ENCODE measurements around the gene XRCC1. TPM values are rescaled to one million over a fixed set of nuclear protein-coding genes. Genes with fewer than 3 reads are reported as not detected.

The XRCC1 gene
- total RNA-seq, 2 experiments from 2014 or later = 29.4 to 32.4 TPM

GRCh38 chr19:43545276-43545675 lies 30.1 kb downstream of the XRCC1 start:
- Mint-ChIP-seq H3K9me3 (no peaks in the 10 kb centered on the region), H3K4me1 (ENCODE audit: low read depth) (no peaks in the 10 kb centered on the region), H3K27me3 (no peaks in the 10 kb centered on the region), H3K36me3 (ENCODE audit: low read depth) (peaks cover 15% of the 10 kb centered on the region), H3K27ac (peak overlapping the region; percentile 55), H3K4me3 (no peak overlapping the region)
- ChIA-PET POLR2A (no interaction called here), CTCF (interaction anchor here (1.9 kb wide), 1 partner anchor 10 kb away, joined by 9 read pairs; no protein-coding TSS in a partner anchor)
- TF ChIP-seq CTCF (IDR thresholded peaks at IDR 0.05) = no peak
- intact Hi-C loops (cut with micrococcal nuclease) = no loop called here
- no peak for DNase-seq
- ATAC-seq = no peak

- no peak for TF ChIP-seq CTCF (IDR thresholded peaks at IDR 0.05)
- intact Hi-C loops (cut with micrococcal nuclease) = no loop called here
- Mint-ChIP-seq H3K4me1 (ENCODE audit: low read depth) (no peaks in the 10 kb centered on the region), H3K27me3 (no peaks in the 10 kb centered on the region), H3K9me3 (peaks cover 3% of the 10 kb centered on the region), H3K4me3 (no peak overlapping the region), H3K36me3 (ENCODE audit: low read depth) (peaks cover 23% of the 10 kb centered on the region), H3K27ac (no peak overlapping the region)
- ATAC-seq (no peak), DNase-seq (no peak)
- ChIA-PET CTCF (interaction anchor here (1.4 to 1.9 kb wide), 2 partner anchors 11 to 16 kb away, joined by 3 to 9 read pairs; no protein-coding TSS in a partner anchor), POLR2A (no interaction called here)
Measured at GRCh38 chr19:43544077-43544476, 31.2 kb downstream of the XRCC1 start.

GRCh38 chr19:43541920-43542650 lies 33.2 kb downstream of the XRCC1 start:
- DNase-seq (no peak), ATAC-seq (no peak)
- Mint-ChIP-seq H3K4me1 (ENCODE audit: low read depth) (no peaks in the 10 kb centered on the region), H3K27ac (no peak overlapping the region), H3K4me3 (no peak overlapping the region), H3K27me3 (no peaks in the 10 kb centered on the region), H3K9me3 (peaks cover 3% of the 10 kb centered on the region), H3K36me3 (ENCODE audit: low read depth) (peaks cover 38% of the 10 kb centered on the region)
- ChIA-PET POLR2A (interaction anchor here (1.3 kb wide), 1 partner anchor 11 kb away, joined by 3 read pairs; no protein-coding TSS in a partner anchor), CTCF (interaction anchor here (1.9 kb wide), 1 partner anchor 13 kb away, joined by 8 read pairs; no protein-coding TSS in a partner anchor)
- TF ChIP-seq CTCF (IDR thresholded peaks at IDR 0.05) = no peak
- intact Hi-C loops (cut with micrococcal nuclease) = no loop called here

- H3K36me3 Mint-ChIP-seq (ENCODE audit: low read depth) = peaks cover 38% of the 10 kb centered on the region
Measured at GRCh38 chr19:43540381-43540780, 34.9 kb downstream of the XRCC1 start.

More at GRCh38 chr19:43540381-43540780, 34.9 kb downstream of the XRCC1 start:
- peaks cover 3% of the 10 kb centered on the region for H3K9me3 Mint-ChIP-seq
- ATAC-seq (no peak), DNase-seq (no peak)
- CTCF ChIA-PET = interaction anchor here (1.9 kb wide), 1 partner anchor 15 kb away, joined by 8 read pairs; no protein-coding TSS in a partner anchor
- intact Hi-C loops (cut with micrococcal nuclease) = no loop called here
- H3K4me3 Mint-ChIP-seq = no peak overlapping the region
- POLR2A ChIA-PET = no interaction called here
- TF ChIP-seq CTCF (IDR thresholded peaks at IDR 0.05) = no peak
- peaks cover under 1% of the 10 kb centered on the region for H3K4me1 Mint-ChIP-seq (ENCODE audit: low read depth)
- no peak overlapping the region for H3K27ac Mint-ChIP-seq
- no peaks in the 10 kb centered on the region for H3K27me3 Mint-ChIP-seq

Data from activated CD8-positive, alpha-beta T cell treated with anti-CD3 and anti-CD28 coated beads for 36 hours (primary cell).